ENCODE data around the gene USP16.

USP16 gene

DNA sequence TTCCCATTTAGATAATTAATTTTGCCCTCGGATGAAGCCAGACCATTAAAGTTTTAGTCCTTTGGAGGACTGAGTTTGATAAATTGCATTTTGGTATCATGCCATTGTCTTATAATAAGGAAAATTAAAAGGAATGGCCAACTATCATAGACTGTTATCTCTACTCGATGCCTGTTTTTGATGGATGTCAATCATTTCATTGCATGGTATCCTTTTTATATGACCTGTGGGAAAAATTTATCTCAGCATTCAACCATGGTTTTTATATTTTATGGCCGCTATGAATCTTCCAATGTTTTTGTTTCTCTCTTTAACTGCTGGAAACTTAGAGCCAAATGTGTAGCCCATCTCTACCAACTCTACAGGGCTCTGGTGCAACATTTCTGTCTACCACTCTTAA, 58.8 kb downstream of the USP16 start:
- DNase-seq (ENCODE audit: low read depth): no peak

GRCh38 chr21:29084372-29084771, 59.9 kb downstream of the USP16 start:
- DNase-seq (ENCODE audit: low read depth): no peak

GRCh38 chr21:29085106-29085752, 60.8 kb downstream of the USP16 start:
- DNase-seq (ENCODE audit: low read depth): no peak

GRCh38 chr21:29091033-29091432, 66.6 kb downstream of the USP16 start:
- DNase-seq (ENCODE audit: low read depth): no peak

DNA sequence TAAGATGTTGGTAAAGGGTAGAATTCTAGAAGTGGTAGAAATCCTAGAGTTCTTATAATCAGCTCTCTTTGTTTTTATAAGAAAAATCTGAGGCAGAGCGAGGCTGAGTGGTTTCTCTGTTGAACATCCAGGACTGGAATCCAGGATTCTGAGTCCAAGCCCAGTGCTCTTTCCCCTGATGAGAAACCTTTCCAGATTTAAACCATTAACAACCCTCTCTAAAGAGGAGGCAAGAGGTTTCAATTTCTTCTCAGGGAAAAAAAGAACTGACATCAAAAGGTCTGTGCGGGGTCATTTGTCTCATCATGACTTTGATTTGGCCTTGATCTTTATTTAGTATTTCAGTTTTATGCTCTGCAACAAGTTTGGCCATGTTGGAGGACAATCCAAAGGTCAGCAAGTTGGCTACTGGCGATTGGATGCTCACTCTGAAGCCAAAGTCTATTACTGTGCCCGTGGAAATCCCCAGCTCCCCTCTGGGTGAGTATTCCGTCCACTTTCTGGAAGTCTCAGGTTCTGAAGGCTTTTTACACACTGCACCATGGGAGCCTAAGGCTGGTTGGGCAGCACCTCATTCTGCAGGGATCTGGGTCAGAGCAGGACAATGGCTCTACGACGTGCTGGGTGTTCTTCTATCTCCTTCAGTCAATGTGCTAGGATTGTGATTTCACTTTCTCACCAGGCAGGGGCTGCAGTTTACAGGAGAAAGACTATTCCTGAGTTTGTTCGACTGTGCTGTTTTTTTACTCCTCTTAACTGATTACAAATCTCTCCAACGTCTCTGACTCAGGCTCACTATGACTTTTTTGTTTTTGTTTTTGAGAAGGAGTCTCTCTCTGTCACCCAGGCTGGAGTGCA, 67.9 kb downstream of the USP16 start:
- no peak for DNase-seq (ENCODE audit: low read depth)

GRCh38 chr21:29096218-29097015, 71.9 kb downstream of the USP16 start:
- DNase-seq (ENCODE audit: low read depth): no peak

DNA sequence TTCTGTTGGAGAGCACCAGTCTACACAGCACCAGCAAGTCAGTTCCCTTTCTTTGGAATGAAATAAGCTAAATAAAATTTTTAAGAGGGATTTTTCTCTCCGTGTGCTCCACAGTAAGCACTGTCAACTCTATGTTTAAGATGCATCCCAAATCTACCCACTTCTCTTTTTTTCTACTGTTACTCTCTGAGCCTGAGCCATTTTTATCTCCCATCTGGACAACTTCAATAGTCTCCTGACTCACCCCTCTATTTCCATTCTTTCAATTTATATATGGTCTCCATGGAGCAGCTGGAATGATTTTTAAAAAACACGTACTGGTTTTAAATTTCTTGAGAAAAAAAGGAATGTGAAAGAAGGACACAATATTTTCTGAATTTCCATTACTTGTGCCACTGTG, 73.7 kb downstream of the USP16 start:
- no peak for DNase-seq (ENCODE audit: low read depth)

DNA sequence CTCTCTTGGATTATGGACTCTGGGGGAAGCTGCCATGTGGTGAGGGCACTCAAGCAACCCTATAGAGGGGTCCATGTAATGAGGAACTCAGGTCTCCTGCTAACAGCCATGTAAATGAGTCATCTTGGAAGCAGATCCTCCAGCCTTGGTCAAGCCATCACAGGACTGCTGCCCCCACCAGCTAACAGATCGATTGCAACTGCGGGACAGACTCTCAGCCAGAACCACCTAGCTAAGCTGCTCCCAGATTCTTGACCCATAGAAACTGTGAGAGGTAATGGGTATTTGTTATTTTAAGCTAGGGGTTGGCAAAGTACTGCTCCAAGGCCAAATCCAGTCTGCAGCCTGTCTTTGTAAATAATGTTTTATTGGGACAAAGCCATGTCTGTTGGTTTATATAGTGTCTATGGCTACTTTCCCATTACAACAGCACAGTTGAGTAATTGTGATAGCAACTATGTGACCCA, 78.4 kb downstream of the USP16 start:
- DNase-seq (ENCODE audit: low read depth): no peak
